DOHH2 (cell line): ENCODE measurements around the gene GPSM1.

Source experiments
- H3F3A ChIP-seq: fragments of 200-600 bp; sonication (generic), shearing (Covaris generic); 2 replicates; pipeline ENCODE4 v1.6.0; 2016; ENCODE audit warnings: antibody characterized with exemption, mild to moderate bottlenecking; ENCODE audit not compliant: control insufficient read depth, insufficient read depth
- H3K27ac ChIP-seq: fragments of 200-600 bp; sonication (generic); 2 replicates; pipeline ENCODE4 v1.5.1; 2014; ENCODE audit warnings: low read depth, mild to moderate bottlenecking, low read length, moderate library complexity
- H3K27me3 ChIP-seq: fragments of 200-600 bp; sonication (generic); 2 replicates; pipeline ENCODE4 v1.6.1; 2014; ENCODE audit warnings: mild to moderate bottlenecking, low read length, mixed read lengths; ENCODE audit not compliant: control insufficient read depth
- H3K36me3 ChIP-seq: fragments of 200-600 bp; sonication (generic); 2 replicates; pipeline ENCODE4 v1.6.1; 2014; ENCODE audit warnings: mild to moderate bottlenecking, low read length, moderate library complexity, mixed read lengths; ENCODE audit not compliant: control insufficient read depth
- H3K4me1 ChIP-seq: fragments of 200-600 bp; sonication (generic); 2 replicates; pipeline ENCODE4 v1.6.1; 2014; ENCODE audit warnings: mild to moderate bottlenecking, low read length, mixed read lengths; ENCODE audit not compliant: control insufficient read depth
- H3K4me2 ChIP-seq: fragments of 200-600 bp; sonication (generic); 2 replicates; pipeline ENCODE4 v1.6.0; 2014; ENCODE audit warnings: mild to moderate bottlenecking, low read length, moderate library complexity
- H3K4me3 ChIP-seq: fragments of 200-600 bp; sonication (generic); 2 replicates; pipeline ENCODE4 v1.5.1; 2014; ENCODE audit warnings: mild to moderate bottlenecking, low read length, mixed read lengths
- H3K79me2 ChIP-seq: fragments of 200-600 bp; sonication (generic); 2 replicates; pipeline ENCODE4 v1.6.1; 2014; ENCODE audit warnings: mild to moderate bottlenecking, low read length, mixed read lengths; ENCODE audit not compliant: control insufficient read depth
- H3K9me2 ChIP-seq: fragments of 200-600 bp; sonication (generic); replicated peaks from 2 replicates; pipeline ENCODE4 v1.6.1; 2014; ENCODE audit warnings: mild to moderate bottlenecking, low read length, mixed read lengths; ENCODE audit not compliant: control insufficient read depth
- H3K9me3 ChIP-seq: fragments of 200-600 bp; sonication (generic); 2 replicates; pipeline ENCODE4 v1.6.1; 2014; ENCODE audit warnings: antibody characterized with exemption, low read length, mixed read lengths; ENCODE audit not compliant: control insufficient read depth, insufficient read depth
- H4K20me1 ChIP-seq: fragments of 200-600 bp; sonication (generic); 2 replicates; pipeline ENCODE4 v1.6.0; 2014; ENCODE audit warnings: low read depth, mild to moderate bottlenecking, antibody characterized with exemption, low read length, moderate library complexity; ENCODE audit not compliant: control insufficient read depth, insufficient read depth
- EZH2phosphoT487 ChIP-seq: fragments of 200-600 bp; sonication (generic); IDR thresholded peaks from 2 replicates; pipeline ENCODE4 v1.6.1; 2017; ENCODE audit warnings: borderline replicate concordance, mild to moderate bottlenecking, antibody characterized with exemption, low read length, moderate library complexity, mixed read lengths
- TF ChIP-seq, protein P1 (sequence below): fragments of 200-600 bp; sonication (generic); IDR thresholded peaks from one replicate; pipeline ENCODE4 v1.5.1; 2014; ENCODE audit warnings: antibody characterized with exemption, mild to moderate bottlenecking, low read depth, low read length; ENCODE audit not compliant: poor library complexity, severe bottlenecking

The GPSM1 gene

DNA sequence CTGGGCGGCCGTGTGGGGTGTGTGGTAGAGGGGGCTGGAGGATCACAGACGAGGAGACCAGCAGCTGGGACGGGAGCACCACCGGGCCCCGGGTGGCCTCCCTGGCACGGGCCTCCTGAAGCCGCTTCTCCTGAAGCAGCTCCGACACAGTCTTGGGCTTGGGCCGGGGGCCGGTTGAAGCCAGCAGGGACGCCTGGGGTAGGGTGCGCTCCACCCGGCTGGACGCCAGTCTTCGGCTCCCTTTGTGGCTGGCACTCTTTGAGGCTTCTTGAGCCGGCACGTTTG is 51.6 kb downstream of the GPSM1 start:
- H3K9me3 ChIP-seq: no peaks in the 10 kb centered on the region
- no peak for TF ChIP-seq EZH2phosphoT487
- TF ChIP-seq, protein P1, sequence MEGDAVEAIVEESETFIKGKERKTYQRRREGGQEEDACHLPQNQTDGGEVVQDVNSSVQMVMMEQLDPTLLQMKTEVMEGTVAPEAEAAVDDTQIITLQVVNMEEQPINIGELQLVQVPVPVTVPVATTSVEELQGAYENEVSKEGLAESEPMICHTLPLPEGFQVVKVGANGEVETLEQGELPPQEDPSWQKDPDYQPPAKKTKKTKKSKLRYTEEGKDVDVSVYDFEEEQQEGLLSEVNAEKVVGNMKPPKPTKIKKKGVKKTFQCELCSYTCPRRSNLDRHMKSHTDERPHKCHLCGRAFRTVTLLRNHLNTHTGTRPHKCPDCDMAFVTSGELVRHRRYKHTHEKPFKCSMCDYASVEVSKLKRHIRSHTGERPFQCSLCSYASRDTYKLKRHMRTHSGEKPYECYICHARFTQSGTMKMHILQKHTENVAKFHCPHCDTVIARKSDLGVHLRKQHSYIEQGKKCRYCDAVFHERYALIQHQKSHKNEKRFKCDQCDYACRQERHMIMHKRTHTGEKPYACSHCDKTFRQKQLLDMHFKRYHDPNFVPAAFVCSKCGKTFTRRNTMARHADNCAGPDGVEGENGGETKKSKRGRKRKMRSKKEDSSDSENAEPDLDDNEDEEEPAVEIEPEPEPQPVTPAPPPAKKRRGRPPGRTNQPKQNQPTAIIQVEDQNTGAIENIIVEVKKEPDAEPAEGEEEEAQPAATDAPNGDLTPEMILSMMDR: no peak
- H3K79me2 ChIP-seq: no peaks in the 10 kb centered on the region
- no peaks in the 10 kb centered on the region for H4K20me1 ChIP-seq
- H3K4me2 ChIP-seq: no peak overlapping the region
- no peaks in the 10 kb centered on the region for H3F3A ChIP-seq
- peaks cover 75% of the 10 kb centered on the region for H3K36me3 ChIP-seq
- no peak overlapping the region for H3K27ac ChIP-seq
- no peaks in the 10 kb centered on the region for H3K9me2 ChIP-seq
- no peaks in the 10 kb centered on the region for H3K4me1 ChIP-seq
- no peak overlapping the region for H3K4me3 ChIP-seq
- H3K27me3 ChIP-seq: no peaks in the 10 kb centered on the region

DNA sequence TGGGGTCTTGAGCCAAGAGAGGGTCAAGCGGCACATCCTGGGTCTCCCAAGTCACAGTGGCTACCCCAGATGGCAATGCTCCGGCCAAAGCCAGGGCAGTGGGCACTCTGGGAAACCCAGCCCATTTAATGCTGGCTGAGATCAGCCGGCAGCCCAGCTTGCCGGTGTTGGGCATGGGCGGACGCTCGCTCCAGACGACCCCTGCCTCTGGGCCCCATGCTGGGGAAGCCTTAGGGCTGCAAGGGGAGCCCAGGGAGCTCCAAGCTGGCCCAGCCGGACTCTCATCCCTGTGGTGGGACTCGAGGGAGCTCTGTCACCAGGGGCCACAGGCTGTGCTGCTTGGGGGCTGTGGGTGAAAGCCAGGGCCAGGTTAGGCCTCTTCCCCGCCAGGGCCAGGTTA is 52.1 kb downstream of the GPSM1 start:
- H3K9me3 ChIP-seq: no peaks in the 10 kb centered on the region
- no peaks in the 10 kb centered on the region for H4K20me1 ChIP-seq
- H3K4me2 ChIP-seq: no peak overlapping the region
- peaks cover 79% of the 10 kb centered on the region for H3K36me3 ChIP-seq
- no peaks in the 10 kb centered on the region for H3K9me2 ChIP-seq
- H3K4me1 ChIP-seq: no peaks in the 10 kb centered on the region
- H3K27me3 ChIP-seq: no peaks in the 10 kb centered on the region
- no peaks in the 10 kb centered on the region for H3K79me2 ChIP-seq
- no peak overlapping the region for H3K4me3 ChIP-seq
- H3F3A ChIP-seq: no peaks in the 10 kb centered on the region
- no peak overlapping the region for H3K27ac ChIP-seq
- TF ChIP-seq, protein P1: no peak
- no peak for TF ChIP-seq EZH2phosphoT487

DNA sequence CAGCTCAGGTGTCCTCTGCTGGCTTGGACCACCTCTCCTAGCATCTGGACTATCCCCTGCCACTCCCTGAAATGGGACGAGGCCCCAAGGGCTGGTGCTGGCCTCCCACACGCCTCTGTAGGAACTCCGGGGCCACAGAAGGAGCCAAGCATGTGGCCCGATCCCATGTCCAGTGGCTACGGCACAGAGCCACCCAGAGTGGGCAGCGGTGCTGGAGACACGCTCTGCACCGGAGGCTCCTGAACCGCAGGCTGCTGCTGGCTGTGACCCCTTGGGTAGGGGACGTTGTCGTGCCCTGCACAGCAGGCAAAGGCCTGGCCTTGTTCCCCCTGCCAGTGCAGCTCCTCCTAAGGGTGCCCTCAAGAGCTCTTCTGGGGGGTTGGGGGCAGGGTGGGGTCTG is 52.6 kb downstream of the GPSM1 start:
- Histone ChIP-seq H3K4me2 (no peak overlapping the region), H3K27ac (no peak overlapping the region), H3K27me3 (no peaks in the 10 kb centered on the region), H3K36me3 (peaks cover 83% of the 10 kb centered on the region), H3K79me2 (no peaks in the 10 kb centered on the region), H3F3A (no peaks in the 10 kb centered on the region), H3K9me3 (no peaks in the 10 kb centered on the region), H3K4me1 (no peaks in the 10 kb centered on the region), H4K20me1 (no peaks in the 10 kb centered on the region), H3K4me3 (no peak overlapping the region), H3K9me2 (no peaks in the 10 kb centered on the region)
- no peak for TF ChIP-seq EZH2phosphoT487
- TF ChIP-seq, protein P1: no peak

DNA sequence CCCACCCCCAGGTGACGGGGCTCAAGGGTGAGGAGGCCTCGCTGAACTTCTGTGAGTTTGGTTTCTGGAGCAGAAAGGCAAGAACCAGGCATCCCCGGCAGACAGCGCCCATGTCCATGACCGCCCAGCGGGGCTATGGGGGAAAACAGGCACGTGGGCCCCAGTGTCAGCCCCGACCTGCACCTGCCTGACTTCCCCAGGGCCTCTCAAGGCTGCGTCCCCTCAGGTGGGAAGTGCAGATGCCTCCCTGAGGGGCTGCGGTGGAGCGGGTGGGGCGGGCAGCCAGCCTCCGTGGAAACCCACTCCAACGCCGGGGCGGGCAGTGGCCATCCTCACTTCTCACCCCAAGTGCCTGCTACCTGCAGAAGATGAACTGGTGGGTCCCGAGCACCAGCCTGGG is 53.0 kb downstream of the GPSM1 start:
- no peaks in the 10 kb centered on the region for H3K9me2 ChIP-seq
- H3K4me2 ChIP-seq: no peak overlapping the region
- no peaks in the 10 kb centered on the region for H3F3A ChIP-seq
- peaks cover 82% of the 10 kb centered on the region for H3K36me3 ChIP-seq
- no peaks in the 10 kb centered on the region for H3K27me3 ChIP-seq
- no peaks in the 10 kb centered on the region for H4K20me1 ChIP-seq
- H3K9me3 ChIP-seq: no peaks in the 10 kb centered on the region
- H3K27ac ChIP-seq: no peak overlapping the region
- H3K4me1 ChIP-seq: no peaks in the 10 kb centered on the region
- TF ChIP-seq, protein P1: no peak
- no peak for TF ChIP-seq EZH2phosphoT487
- no peak overlapping the region for H3K4me3 ChIP-seq
- no peaks in the 10 kb centered on the region for H3K79me2 ChIP-seq
